Activated T-helper 17 cell treated with anti-CD3 and anti-CD28 coated beads, Interleukin-2, amount 50 U/mL, for 72 hours (primary cell): ENCODE data around the gene FGFR3. TPM values are rescaled to one million over a fixed set of nuclear protein-coding genes. Genes with fewer than 3 reads are reported as not detected.

Experiments
- ATAC-seq: fragments of 150-1000 bp; cut with Tn5 transposase; replicated peaks from 2 replicates; pipeline ENCODE4 v1.10.0; 2021; ENCODE audit warnings: mild to moderate bottlenecking, moderate library complexity
- H3K27ac Mint-ChIP-seq: one replicate; pipeline ENCODE4 v1.8.0; 2022; ENCODE audit warnings: mixed read lengths
- H3K27me3 Mint-ChIP-seq: one replicate; pipeline ENCODE4 v1.8.0; 2022; ENCODE audit warnings: mixed read lengths
- H3K36me3 Mint-ChIP-seq: one replicate; pipeline ENCODE4 v1.8.0; 2022; ENCODE audit warnings: low read depth, mild to moderate bottlenecking, mixed read lengths
- H3K4me1 Mint-ChIP-seq: one replicate; pipeline ENCODE4 v1.8.0; 2022; ENCODE audit warnings: mixed read lengths
- H3K4me3 Mint-ChIP-seq: one replicate; pipeline ENCODE4 v1.8.0; 2022; ENCODE audit warnings: mild to moderate bottlenecking, mixed read lengths
- H3K9me3 Mint-ChIP-seq: one replicate; pipeline ENCODE4 v1.8.0; 2022; ENCODE audit warnings: mixed read lengths
- total RNA-seq, 2 donors: library from RNA; stranded (reverse); gene quantifications; one replicate each; pipeline ENCODE4 v1.2.3, GENCODE V29; 2022

Gene FGFR3
- total RNA-seq, 2 donors from 2014 or later = 0.05 TPM; not detected in 1

DNA sequence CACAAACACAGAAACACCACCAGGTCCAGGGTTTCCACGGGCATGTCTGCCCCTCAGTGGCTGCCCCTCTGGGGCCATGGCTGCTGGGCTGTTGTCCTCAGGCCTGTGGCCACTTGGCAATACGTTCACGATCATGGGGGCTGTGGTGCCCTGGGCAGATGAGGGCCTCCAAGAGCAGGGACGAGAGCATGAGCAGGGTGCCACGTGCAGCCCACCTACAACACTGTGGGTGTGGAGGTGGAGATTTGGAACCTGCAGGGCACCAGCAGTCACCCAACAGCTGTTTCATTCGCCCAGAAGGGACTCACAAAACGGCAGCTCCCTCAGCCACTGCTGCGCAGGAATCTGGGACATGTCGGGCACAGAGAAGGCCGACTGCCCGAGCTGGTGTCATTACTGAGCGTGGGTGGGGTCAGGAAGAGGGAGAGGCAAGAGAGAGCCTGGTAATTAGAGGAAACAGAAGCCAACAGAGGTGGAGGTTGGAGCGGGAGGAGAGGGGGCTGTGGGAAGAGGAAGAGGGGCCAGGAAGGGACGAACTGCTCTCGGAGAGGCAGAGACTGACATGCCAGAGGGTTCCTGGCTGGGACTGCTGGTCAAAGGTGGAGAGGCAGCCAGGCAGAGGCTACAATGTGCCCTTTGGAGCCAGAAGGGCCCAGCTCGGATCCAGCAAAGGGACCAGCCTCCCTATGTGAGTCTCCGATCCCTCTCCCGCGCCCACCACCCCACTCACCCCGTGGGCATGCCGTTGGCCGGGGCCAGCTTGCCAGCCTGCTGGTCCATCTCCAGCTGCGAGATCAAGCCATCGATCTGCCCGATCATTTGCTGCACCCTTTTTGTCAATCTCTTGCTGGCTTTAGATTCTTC, 23.1 kb downstream of the FGFR3 start:
- Mint-ChIP-seq H3K9me3 (no peaks in the 10 kb centered on the region), H3K4me3 (no peak overlapping the region), H3K36me3 (peaks cover 64% of the 10 kb centered on the region), H3K27me3 (no peaks in the 10 kb centered on the region), H3K27ac (no peak overlapping the region), H3K4me1 (no peaks in the 10 kb centered on the region)
- no peak for ATAC-seq

DNA sequence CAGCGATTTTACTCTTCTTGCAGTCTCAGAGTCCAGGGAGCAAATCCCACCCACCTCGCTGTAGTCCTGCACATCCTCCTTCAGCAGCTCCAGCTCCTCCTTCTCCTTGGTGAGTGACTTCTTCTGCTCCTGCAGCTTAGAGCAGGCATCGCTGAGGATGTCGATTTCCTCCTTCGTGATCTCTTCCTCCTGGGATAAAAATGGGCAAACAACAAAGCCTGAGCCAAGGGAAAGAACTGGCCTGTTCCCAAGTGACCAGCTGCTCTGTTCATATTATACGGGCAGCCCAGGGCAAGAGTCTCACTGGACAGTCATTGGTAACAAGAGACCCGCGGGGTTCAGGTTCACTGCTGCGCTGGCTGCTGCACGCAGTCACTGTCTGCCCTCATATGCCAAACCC, 26.2 kb downstream of the FGFR3 start:
- H3K27me3 Mint-ChIP-seq = no peaks in the 10 kb centered on the region
- no peak overlapping the region for H3K4me3 Mint-ChIP-seq
- no peaks in the 10 kb centered on the region for H3K9me3 Mint-ChIP-seq
- no peak overlapping the region for H3K27ac Mint-ChIP-seq
- ATAC-seq = no peak
- H3K36me3 Mint-ChIP-seq = peaks cover 80% of the 10 kb centered on the region
- H3K4me1 Mint-ChIP-seq = no peaks in the 10 kb centered on the region

DNA sequence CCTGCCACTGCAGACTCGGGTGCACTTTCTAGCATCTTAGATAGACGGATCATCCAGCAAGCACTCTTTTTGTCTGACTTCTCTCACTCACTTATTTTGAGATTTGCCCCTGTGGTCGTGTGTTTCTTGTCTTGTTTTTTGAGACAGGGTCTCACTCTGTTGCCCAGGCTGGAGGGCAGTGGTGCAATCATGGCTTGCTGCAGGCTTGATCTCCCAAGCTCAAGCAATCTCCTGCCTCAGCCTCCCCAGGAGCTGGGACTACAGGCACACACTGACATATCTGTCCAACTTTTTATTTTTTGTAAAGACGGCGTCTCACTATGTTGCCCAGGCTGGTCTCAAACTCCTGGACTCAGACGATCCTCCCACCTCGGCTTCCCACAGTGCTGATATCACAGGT, 26.7 kb downstream of the FGFR3 start:
- Mint-ChIP-seq H3K27me3 (no peaks in the 10 kb centered on the region), H3K4me3 (no peak overlapping the region), H3K9me3 (no peaks in the 10 kb centered on the region), H3K4me1 (no peaks in the 10 kb centered on the region), H3K27ac (no peak overlapping the region), H3K36me3 (peaks cover 80% of the 10 kb centered on the region)
- no peak for ATAC-seq

DNA sequence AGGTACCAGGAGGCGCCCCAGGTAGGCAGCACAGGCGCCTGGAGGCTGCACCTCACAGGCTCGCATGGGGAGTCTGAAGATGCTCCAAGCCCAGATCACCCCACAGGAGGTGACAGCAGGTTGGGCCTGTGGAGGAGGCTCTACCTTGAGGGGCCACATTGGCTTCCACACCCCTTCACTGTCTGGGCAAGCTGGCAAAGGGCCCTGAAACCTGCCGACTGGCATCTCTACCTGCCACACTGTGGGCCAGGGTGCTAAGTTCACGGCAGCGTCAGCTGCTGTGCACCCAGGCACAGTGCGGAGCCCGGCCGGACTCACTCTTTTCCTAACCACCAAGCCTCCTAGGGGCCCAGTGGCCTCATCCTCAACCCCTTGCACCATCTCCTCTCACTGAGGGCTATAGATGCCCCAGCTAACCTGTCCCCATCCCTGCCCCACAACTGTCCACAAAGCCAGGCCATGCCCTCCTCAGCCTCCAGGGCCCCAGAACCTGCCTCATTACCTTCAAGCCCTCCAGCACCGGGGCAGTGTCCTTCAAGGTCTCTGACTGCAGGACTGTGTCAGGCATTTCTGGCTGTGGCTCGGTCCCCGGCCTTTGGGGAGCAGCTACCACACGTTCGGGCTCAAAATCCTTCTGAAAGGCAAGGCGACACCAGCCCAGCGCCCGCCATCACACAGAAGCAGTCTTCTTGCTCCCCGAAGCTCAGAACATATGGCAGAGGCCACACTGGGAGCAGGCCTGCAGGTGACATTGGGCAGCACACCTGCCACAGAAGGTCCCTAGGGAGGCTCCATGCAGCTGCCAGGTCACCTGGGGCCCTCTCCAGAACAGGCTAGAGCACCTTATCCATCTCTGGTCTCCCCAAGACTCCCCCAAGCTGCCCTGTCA, 28.8 kb downstream of the FGFR3 start:
- Mint-ChIP-seq H3K36me3 (peaks cover 85% of the 10 kb centered on the region), H3K27ac (no peak overlapping the region), H3K4me1 (no peaks in the 10 kb centered on the region)

DNA sequence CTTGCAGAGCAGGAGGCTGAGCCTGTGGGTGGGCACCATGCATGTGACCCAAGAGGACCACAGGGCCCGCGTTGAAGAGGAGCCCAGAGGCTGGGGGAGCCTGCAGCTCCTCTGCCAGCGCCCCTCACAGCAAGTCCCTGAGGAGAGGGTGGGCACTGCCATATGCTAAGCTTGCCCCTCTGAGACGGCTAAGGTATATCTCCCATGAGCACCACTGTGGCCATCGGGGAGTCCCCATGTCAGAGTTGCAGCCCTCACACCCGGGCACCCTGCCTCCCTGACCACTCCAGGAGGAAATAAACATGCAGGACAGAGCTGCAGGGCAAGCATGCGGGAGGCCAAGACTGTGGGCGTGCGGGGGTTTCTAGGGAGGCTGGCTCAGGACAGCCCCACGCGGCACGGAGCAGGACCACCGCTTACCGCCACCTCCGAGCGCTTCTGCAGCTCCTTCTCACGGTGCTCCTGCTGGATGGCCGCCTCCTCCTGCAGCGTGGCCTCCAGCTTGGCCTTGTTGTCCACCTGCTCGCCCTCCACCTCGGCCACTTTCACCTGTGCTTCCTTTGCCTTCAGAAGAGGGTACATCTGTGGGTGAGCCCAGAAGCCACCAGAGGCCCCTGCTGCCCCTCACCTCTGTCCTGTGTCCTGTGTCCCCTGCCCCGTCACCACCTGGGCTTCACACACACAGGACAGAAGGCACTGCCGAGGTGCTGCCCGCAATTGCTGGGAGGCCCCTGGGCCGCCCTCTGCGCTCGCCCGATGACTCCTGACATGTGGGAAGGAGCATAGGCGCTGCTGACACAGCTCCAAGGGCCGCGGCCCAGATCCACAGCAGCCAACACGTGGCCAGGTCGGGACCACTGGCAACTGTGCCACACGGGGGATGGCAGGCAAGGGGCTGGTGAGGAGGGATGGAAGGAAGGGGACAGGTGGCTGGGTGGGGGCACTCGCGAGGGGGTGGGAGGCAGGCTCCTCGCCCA, 29.8 kb downstream of the FGFR3 start:
- ATAC-seq = no peak
- Mint-ChIP-seq H3K9me3 (no peaks in the 10 kb centered on the region), H3K4me1 (no peaks in the 10 kb centered on the region), H3K27me3 (no peaks in the 10 kb centered on the region), H3K27ac (no peak overlapping the region), H3K4me3 (no peak overlapping the region), H3K36me3 (peaks cover 77% of the 10 kb centered on the region)

More for the DNA sequence above, 28.8 kb downstream of the FGFR3 start:
- H3K27me3 Mint-ChIP-seq = no peaks in the 10 kb centered on the region
- no peak overlapping the region for H3K4me3 Mint-ChIP-seq
- no peaks in the 10 kb centered on the region for H3K9me3 Mint-ChIP-seq
- ATAC-seq = no peak

DNA sequence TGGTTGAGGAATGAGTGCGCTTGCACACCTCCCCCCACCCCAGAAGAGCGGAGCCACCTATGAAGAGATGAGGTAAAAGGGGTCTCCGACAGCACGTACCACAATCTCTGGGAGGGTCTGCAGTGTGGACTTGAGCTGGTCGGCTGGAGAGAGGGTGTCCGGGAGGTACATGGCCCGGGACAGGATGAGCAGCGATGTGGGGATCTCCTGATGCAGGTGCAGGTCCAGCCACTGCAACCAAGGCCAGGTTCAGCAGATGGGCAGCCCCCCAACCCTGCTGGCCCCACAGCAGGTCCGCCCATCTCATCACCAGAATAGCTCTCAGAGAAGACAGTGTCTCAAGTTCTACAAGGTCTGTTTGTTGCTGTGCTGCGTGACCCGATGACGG, 30.4 kb downstream of the FGFR3 start:
- Mint-ChIP-seq H3K4me1 (no peaks in the 10 kb centered on the region), H3K36me3 (peaks cover 70% of the 10 kb centered on the region), H3K9me3 (no peaks in the 10 kb centered on the region), H3K27me3 (no peaks in the 10 kb centered on the region), H3K27ac (no peak overlapping the region), H3K4me3 (no peak overlapping the region)
- no peak for ATAC-seq

DNA sequence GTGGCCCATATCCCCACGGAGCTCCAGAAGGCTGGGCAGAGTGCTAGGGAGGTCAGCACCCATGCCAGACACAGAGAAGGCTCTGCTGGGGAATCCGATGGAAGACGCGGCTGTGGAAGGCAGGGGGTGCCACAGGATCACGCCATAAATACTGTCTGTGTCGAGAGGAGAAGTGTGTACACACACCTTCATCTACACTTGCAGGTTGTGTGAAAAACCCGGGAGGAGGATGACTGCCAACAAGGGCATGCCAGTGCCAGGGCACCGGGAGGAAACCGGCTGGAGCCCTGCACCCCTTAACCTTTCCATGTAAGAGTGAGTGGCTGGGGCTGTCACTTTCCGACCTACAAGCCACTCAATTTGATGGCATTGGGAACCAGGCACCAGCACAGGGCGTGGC, 31.7 kb downstream of the FGFR3 start:
- ATAC-seq = no peak
- H3K4me3 Mint-ChIP-seq = no peak overlapping the region
- H3K9me3 Mint-ChIP-seq = no peaks in the 10 kb centered on the region
- H3K27ac Mint-ChIP-seq = no peak overlapping the region
- H3K4me1 Mint-ChIP-seq = no peaks in the 10 kb centered on the region
- H3K36me3 Mint-ChIP-seq = peaks cover 63% of the 10 kb centered on the region
- no peaks in the 10 kb centered on the region for H3K27me3 Mint-ChIP-seq

DNA sequence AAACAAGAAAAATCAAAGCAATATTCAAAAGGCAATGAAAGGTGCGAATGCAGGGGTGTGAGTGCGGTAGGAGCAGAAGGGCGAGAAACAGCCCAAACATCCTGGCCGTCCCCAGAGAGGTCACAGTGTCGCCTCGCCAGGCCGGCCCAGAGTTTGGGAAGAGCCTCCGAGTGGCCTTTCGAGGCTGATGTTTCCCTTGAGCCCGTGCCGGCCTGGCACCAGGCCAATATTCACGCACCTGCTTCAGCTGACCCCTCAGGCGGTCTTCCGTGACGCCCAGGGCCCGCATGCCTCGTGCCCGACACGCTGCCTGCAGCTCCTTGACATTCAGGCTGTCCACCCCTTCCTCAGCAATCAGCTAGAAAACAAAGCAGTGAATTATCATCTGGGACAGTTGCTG, 32.2 kb downstream of the FGFR3 start:
- ATAC-seq = no peak
- Mint-ChIP-seq H3K9me3 (no peaks in the 10 kb centered on the region), H3K27ac (no peak overlapping the region), H3K4me1 (no peaks in the 10 kb centered on the region), H3K27me3 (no peaks in the 10 kb centered on the region), H3K36me3 (peaks cover 63% of the 10 kb centered on the region), H3K4me3 (no peak overlapping the region)

DNA sequence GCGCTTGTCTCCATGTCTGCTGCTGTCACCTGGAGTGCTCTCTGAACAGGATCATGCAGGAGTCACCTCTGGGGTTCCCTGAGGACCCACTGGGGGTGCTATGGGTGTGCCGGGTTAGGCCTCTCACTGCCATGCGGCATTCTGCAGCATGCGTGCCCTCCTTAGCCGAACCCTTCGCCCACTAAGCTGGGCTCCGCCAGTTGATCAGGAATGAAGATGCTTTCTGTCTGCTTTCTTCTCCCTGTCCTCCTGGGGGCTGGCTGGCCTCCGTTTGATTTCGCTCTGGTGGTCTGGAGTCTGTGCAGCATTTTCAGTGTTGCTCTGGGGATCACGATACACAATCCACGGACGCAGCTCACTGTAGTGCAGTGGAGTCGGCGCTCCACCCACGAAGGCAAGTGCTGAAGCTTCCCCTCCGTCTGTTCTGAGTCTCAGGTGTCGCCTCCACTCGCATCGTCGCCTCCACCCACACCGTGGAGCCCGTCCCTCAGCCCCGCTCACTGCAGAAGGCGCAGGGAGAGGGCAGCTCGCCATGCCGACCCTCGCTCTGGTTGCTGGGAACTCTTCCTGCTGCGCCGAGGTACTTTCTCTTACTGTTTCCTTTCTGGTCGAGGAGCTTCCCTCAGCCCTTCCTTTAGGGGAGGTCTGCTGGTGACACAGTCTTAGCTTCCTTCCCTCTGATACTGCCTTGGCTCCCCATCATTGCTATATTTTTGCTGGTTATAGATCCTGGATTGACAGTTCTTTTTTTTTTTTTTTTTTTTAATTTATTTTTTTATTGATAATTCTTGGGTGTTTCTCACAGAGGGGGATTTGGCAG, 33.6 kb downstream of the FGFR3 start:
- H3K27ac Mint-ChIP-seq = no peak overlapping the region
- no peaks in the 10 kb centered on the region for H3K27me3 Mint-ChIP-seq
- H3K4me3 Mint-ChIP-seq = no peak overlapping the region
- H3K36me3 Mint-ChIP-seq = peaks cover 70% of the 10 kb centered on the region
- no peaks in the 10 kb centered on the region for H3K9me3 Mint-ChIP-seq
- H3K4me1 Mint-ChIP-seq = no peaks in the 10 kb centered on the region
- ATAC-seq = no peak

DNA sequence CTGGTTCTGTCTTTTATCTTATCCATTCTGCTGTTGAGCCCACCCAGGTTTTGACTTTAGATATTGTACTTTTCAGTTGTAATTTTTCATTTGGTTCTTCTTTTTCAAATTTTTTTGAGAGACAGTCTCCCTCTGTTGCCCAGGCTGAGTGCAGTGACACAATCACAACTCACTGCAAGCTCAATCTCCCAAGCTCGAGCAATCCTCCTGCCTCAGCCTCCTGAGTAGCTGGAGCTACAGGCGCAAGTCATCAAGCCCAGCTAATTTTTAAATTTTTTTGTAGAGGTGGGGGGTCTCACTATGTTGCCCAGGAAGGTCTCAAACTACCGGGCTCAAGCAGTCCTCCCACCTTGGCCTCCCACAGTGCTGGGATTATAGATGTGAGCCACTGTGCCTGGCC, 37.1 kb downstream of the FGFR3 start:
- Mint-ChIP-seq H3K36me3 (peaks cover 70% of the 10 kb centered on the region), H3K27me3 (no peaks in the 10 kb centered on the region), H3K27ac (peak overlapping the region; percentile 0), H3K4me1 (no peaks in the 10 kb centered on the region), H3K9me3 (no peaks in the 10 kb centered on the region), H3K4me3 (no peak overlapping the region)
- ATAC-seq = no peak

DNA sequence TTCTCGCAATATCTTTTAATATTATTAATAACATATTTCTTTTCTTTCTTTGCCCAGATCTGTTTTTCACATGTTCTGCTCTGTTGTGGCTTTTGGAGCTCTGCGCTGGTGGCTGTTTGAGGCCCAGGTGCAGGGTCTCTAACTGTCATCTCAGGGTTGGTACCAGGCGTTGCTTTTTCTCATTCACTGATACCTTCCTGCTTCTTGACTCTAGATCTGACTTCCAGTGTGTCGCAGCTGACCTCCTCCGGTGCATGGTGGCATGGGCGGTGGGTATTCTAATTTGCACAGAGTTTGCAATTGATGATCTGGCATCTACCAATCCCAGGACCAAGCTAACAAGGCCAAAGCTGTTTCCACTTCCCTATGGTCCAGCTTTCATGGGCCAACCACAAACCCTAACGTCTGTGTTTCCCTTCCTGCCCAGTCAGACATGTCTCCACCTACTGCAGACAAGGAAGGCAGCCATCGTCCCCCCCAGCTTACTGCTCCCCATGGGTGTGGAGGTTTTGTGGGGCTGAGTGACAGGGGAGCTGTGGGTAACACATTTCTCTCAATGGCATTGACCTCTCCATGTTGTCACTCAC, 37.6 kb downstream of the FGFR3 start:
- ATAC-seq = no peak
- peaks cover 72% of the 10 kb centered on the region for H3K36me3 Mint-ChIP-seq
- no peaks in the 10 kb centered on the region for H3K4me1 Mint-ChIP-seq
- H3K4me3 Mint-ChIP-seq = no peak overlapping the region
- no peak overlapping the region for H3K27ac Mint-ChIP-seq
- H3K27me3 Mint-ChIP-seq = no peaks in the 10 kb centered on the region
- no peaks in the 10 kb centered on the region for H3K9me3 Mint-ChIP-seq

DNA sequence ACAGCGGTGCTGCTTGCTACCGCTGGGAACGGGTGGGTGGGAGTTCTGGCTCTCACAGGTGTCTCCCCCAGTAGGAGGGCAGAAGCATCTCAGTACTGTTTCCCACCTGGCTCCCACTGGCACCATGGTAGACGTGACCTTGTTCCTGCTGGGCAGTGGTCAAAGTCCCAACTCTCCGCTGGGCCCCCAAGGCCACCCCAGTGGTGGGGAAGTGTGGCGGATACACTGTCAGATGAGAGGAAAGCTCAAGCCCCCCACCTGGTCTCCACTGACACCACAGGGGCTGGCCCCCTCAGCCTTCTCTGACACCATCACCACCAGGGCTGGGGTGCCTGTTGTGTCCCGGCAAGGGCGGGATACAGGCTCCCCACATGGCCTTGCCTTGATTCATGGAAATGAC, 38.2 kb downstream of the FGFR3 start:
- Mint-ChIP-seq H3K36me3 (peaks cover 74% of the 10 kb centered on the region), H3K9me3 (no peaks in the 10 kb centered on the region), H3K4me3 (no peak overlapping the region), H3K27me3 (no peaks in the 10 kb centered on the region), H3K27ac (no peak overlapping the region), H3K4me1 (no peaks in the 10 kb centered on the region)
- no peak for ATAC-seq

DNA sequence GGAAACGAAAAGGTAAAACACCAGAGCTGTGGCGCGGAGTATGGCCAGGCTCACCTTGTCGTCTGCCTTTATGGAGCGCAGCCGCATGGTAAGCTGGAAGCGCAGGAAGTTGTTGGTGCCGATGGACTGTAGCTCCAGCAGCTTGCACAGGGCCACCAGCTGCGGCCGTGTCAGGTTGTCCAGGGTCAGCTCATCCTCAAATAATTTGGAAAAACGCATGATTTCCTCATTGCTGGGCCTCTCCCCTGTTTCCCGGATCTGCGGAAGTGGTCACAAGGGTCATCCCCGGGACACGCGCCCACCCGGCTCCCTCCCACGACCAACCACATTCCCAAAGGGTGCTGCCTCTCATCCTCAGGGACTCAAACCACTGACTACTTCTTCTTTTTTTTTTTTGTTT, 39.6 kb downstream of the FGFR3 start:
- H3K9me3 Mint-ChIP-seq = no peaks in the 10 kb centered on the region
- H3K4me1 Mint-ChIP-seq = no peaks in the 10 kb centered on the region
- H3K27ac Mint-ChIP-seq = no peak overlapping the region
- no peaks in the 10 kb centered on the region for H3K27me3 Mint-ChIP-seq
- ATAC-seq = no peak
- H3K36me3 Mint-ChIP-seq = peaks cover 77% of the 10 kb centered on the region
- no peak overlapping the region for H3K4me3 Mint-ChIP-seq
